A549 (cell line): ENCODE results near the gene SCARB1.

ENCODE experiments used
- MYC ChIP-seq: IDR thresholded peaks from 2 replicates; pipeline ENCODE4 v1.6.1; 2012; ENCODE audit warnings: mild to moderate bottlenecking, inconsistent platforms, low read length, improper control_type of control experiment, borderline replicate concordance
- POLR2A ChIP-seq: IDR thresholded peaks from 2 replicates; pipeline ENCODE4 v1.6.1; 2012; ENCODE audit warnings: mild to moderate bottlenecking, low read length
- RNF2 ChIP-seq: fragments of 200-600 bp; sonication (generic); IDR thresholded peaks from 2 replicates; pipeline ENCODE4 v1.6.1; 2016; ENCODE audit warnings: low read depth, mild to moderate bottlenecking, antibody characterized with exemption, moderate library complexity, borderline replicate concordance
- TF ChIP-seq, protein P1 (sequence below): fragments of 450-650 bp; IDR thresholded peaks from 2 replicates; pipeline ENCODE4 v1.6.1; 2014; ENCODE audit warnings: antibody characterized with exemption

DNA sequence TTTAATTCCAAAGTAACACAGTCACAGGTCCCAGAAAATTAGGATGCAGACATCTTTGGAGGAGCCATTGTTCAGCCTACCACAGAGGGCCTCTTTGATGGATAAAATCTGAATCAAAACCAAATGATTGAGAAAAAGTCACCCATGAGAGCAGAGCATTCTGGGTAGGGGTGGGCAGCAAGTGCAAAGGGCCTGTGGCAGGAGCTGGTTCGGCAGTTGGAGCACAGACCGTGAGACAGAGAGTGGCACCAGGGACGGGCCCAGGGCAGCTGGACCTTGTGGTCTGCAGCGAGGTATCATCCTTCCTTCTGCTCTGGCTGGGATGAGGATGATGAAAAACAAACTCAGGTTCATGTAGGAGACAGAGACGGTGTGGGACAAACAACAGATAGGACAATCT lies 32.8 kb upstream of the SCARB1 start:
- TF ChIP-seq, protein P1, sequence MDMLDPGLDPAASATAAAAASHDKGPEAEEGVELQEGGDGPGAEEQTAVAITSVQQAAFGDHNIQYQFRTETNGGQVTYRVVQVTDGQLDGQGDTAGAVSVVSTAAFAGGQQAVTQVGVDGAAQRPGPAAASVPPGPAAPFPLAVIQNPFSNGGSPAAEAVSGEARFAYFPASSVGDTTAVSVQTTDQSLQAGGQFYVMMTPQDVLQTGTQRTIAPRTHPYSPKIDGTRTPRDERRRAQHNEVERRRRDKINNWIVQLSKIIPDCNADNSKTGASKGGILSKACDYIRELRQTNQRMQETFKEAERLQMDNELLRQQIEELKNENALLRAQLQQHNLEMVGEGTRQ, result no peak
- TF ChIP-seq POLR2A (no peak), MYC (no peak), RNF2 (no peak)
